22Rv1 (cell line): Measurements from ENCODE around the gene ATP11A.

Experiments
- H3K27ac ChIP-seq: fragments of 450-650 bp; 2 replicates; pipeline ENCODE4 v1.5.1; 2017
- CTCF ChIP-seq: fragments of 450-650 bp; IDR thresholded peaks from 2 replicates; pipeline ENCODE4 v1.5.1; 2017; ENCODE audit warnings: mild to moderate bottlenecking
- ZFX ChIP-seq: fragments of 450-650 bp; IDR thresholded peaks from 2 replicates; pipeline ENCODE4 v1.6.1; 2017; ENCODE audit warnings: antibody characterized with exemption, borderline replicate concordance

Gene ATP11A

GRCh38 chr13:112843392-112844111 is 153.7 kb downstream of the ATP11A start:
- no peak overlapping the region for H3K27ac ChIP-seq
- TF ChIP-seq ZFX: no peak
- no peak for TF ChIP-seq CTCF

DNA sequence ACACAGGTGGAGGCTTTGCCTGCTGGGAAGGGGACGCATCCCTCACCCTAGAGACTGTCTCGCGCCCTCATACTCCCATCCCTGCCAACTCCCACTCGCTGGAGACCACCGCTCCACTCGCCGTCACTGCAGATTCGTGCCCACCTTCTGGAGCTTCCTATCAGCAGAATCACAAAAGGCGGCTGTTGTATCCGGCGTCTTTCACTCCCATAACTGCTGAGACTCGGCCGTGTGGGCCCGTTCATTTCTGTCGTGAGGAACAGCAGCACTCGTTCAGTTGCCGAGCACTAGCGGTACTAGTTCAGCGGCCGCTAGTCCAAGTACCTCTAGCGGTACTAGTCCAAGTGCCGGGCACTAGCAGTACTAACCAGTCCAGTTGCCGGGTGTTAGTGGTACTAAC is 154.6 kb downstream of the ATP11A start:
- H3K27ac ChIP-seq: no peak overlapping the region
- TF ChIP-seq ZFX (no peak), CTCF (no peak)

GRCh38 chr13:112844879-112845278 is 155.0 kb downstream of the ATP11A start:
- H3K27ac ChIP-seq: no peak overlapping the region
- TF ChIP-seq ZFX: no peak
- no peak for TF ChIP-seq CTCF

DNA sequence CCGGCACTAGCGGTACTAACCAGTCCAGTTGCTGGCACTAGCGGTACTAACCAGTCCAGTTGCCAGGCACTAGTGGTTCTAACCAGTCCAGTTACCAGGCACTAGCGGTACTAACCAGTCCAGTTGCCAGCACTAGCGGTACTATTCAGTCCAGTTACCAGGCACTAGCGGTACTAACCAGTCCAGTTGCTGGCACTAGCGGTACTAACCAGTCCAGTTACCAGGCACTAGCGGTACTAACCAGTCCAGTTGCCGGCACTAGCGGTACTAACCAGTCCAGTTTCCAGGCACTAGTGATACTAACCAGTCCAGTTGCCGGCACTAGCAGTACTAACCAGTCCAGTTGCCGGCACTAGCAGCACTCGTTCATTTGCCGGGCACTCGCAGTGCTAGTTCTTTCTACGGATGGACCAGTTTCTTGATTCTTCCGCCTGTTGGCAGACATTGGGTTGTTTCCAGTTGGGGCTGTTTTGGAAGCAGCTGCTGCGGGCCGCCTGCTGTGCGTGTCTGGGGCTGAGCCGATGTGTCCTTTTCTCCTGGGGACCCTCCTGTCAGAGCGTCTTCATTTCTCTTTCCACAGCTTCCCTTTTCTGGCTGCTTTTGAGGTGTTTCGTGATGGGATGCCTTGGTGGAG is 155.8 kb downstream of the ATP11A start:
- H3K27ac ChIP-seq: no peak overlapping the region
- no peak for TF ChIP-seq CTCF
- TF ChIP-seq ZFX: no peak

DNA sequence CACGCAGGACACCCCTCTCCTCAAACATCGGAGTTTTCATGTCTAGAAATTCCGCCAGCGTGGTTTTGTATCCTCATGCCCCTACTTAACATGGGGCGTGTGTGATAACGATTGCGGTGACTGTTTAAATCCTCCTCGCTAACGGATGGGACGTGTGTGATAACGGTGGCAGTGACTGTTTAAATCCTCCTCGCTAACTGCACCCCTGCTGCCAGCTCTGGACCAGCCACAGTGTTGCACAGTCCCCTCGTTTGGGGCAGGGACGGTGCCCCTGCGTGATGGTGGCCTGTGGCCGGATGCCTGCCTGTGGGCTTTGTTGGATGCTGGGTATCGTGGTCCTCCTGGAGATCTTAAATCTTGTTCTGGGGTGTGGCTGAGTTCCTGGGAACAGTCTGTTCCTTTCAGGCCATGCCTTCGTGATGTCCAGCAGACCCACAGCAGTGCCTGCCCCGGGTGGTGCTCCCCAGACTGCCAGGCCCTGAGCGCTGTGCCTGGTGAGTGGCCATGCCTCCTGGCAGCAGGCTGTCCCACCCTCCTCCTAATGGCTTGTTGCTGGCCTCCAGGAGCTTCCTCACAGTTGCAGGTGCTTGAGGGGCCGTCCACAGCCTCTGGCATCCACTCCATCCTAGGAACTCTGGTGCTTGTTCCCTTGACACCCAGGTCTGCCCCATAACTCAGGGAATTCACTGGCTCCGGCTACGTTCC is 156.7 kb downstream of the ATP11A start:
- H3K27ac ChIP-seq: no peak overlapping the region

GRCh38 chr13:112849500-112849899 is 159.7 kb downstream of the ATP11A start:
- H3K27ac ChIP-seq: no peak overlapping the region
- TF ChIP-seq CTCF (no peak), ZFX (no peak)

More for the DNA sequence above, 156.7 kb downstream of the ATP11A start:
- TF ChIP-seq CTCF: no peak
- no peak for TF ChIP-seq ZFX

DNA sequence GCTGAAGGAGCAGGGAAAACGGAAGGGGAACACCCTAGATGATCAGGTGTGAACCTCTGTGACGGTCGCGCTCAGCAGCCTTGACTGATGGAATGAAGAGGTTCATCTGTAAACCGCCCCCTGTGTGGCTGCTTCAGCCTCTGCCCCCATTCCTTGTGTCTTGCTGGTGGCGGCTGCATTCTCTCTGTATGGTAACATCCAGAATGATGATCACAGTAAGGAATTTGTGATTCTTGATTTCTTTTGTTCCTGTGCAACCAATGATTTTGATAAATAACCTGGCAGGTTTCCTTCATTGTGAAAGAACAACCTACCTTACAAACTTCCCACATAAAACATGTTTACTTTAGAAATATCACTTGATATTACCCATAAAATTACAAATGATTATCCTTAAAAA is 160.4 kb downstream of the ATP11A start:
- no peak for TF ChIP-seq CTCF
- H3K27ac ChIP-seq: no peak overlapping the region
